ENCODE results near the gene WAPL. TPM values are rescaled to one million over a fixed set of nuclear protein-coding genes. Genes with fewer than 3 reads are reported as not detected.

WAPL gene
- total RNA-seq, 1 donor from 2014 or later = 79.4 TPM

GRCh38 chr10:86520871-86521677 lies 518 bp downstream of the WAPL start:
- peaks cover 3% of the 10 kb centered on the region for H3K27me3 Mint-ChIP-seq (ENCODE audit: insufficient read depth, low read depth)
- H3K9ac ChIP-seq = peak overlapping the region; percentile 89
- DNase-seq (ENCODE audit: low spot score) = peak; percentile 71
- H4K20me1 ChIP-seq (ENCODE audit: low read depth) = peaks cover 50% of the 10 kb centered on the region
- peaks cover 4% of the 10 kb centered on the region for H3F3A ChIP-seq (ENCODE audit: low read depth)
- peaks cover 45% of the 10 kb centered on the region for H3K4me1 Mint-ChIP-seq
- no peak for TF ChIP-seq EZH2phosphoT487 (IDR thresholded peaks at IDR 0.05)
- TF ChIP-seq, protein P1, sequence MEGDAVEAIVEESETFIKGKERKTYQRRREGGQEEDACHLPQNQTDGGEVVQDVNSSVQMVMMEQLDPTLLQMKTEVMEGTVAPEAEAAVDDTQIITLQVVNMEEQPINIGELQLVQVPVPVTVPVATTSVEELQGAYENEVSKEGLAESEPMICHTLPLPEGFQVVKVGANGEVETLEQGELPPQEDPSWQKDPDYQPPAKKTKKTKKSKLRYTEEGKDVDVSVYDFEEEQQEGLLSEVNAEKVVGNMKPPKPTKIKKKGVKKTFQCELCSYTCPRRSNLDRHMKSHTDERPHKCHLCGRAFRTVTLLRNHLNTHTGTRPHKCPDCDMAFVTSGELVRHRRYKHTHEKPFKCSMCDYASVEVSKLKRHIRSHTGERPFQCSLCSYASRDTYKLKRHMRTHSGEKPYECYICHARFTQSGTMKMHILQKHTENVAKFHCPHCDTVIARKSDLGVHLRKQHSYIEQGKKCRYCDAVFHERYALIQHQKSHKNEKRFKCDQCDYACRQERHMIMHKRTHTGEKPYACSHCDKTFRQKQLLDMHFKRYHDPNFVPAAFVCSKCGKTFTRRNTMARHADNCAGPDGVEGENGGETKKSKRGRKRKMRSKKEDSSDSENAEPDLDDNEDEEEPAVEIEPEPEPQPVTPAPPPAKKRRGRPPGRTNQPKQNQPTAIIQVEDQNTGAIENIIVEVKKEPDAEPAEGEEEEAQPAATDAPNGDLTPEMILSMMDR (IDR thresholded peaks at IDR 0.05) = no peak
- TF ChIP-seq EZH2 (IDR thresholded peaks at IDR 0.05) = no peak
- H3K4me1 ChIP-seq = peaks cover 20% of the 10 kb centered on the region
- no peaks in the 10 kb centered on the region for H3K9me3 ChIP-seq (ENCODE audit: low read depth)
- peaks cover 17% of the 10 kb centered on the region for H3K36me3 Mint-ChIP-seq
- H3K27ac Mint-ChIP-seq = peak overlapping the region; percentile 93
- peaks cover 5% of the 10 kb centered on the region for H3K27me3 ChIP-seq
- peak overlapping the region; percentile 36 for H2AFZ ChIP-seq (replicated peaks)
- peak overlapping the region; percentile 94 for H3K4me2 ChIP-seq
- H3K36me3 ChIP-seq = peaks cover 5% of the 10 kb centered on the region
- no peaks in the 10 kb centered on the region for H3K9me3 Mint-ChIP-seq
- H3K4me3 ChIP-seq = peak overlapping the region; percentile 88
- H3K4me3 Mint-ChIP-seq = peak overlapping the region; percentile 98
- peak overlapping the region; percentile 78 for H3K27ac ChIP-seq
- H3K79me2 ChIP-seq (ENCODE audit: low read depth) = peaks cover 80% of the 10 kb centered on the region

GRCh38 chr10:86518781-86519180 lies 2.8 kb downstream of the WAPL start:
- Mint-ChIP-seq H3K27ac (no peak overlapping the region), H3K4me3 (no peak overlapping the region), H3K27me3 (ENCODE audit: insufficient read depth, low read depth) (peaks cover 9% of the 10 kb centered on the region), H3K36me3 (peaks cover 30% of the 10 kb centered on the region), H3K9me3 (no peaks in the 10 kb centered on the region), H3K4me1 (peaks cover 31% of the 10 kb centered on the region)
- Histone ChIP-seq H3K4me2 (peak overlapping the region; percentile 94), H3K27ac (no peak overlapping the region), H3K79me2 (ENCODE audit: low read depth) (peaks cover 94% of the 10 kb centered on the region), H4K20me1 (ENCODE audit: low read depth) (peaks cover 65% of the 10 kb centered on the region), H3K9ac (no peak overlapping the region), H3K36me3 (peaks cover 5% of the 10 kb centered on the region), H3K4me1 (peaks cover 20% of the 10 kb centered on the region), H3K27me3 (peaks cover 5% of the 10 kb centered on the region), H3F3A (ENCODE audit: low read depth) (peaks cover 4% of the 10 kb centered on the region), H3K4me3 (peak overlapping the region; percentile 88), H2AFZ (replicated peaks) (no peak overlapping the region), H3K9me3 (ENCODE audit: low read depth) (no peaks in the 10 kb centered on the region)
- DNase-seq (ENCODE audit: low spot score) = no peak
- TF ChIP-seq EZH2 (IDR thresholded peaks at IDR 0.05) = no peak
- TF ChIP-seq, protein P1 (IDR thresholded peaks at IDR 0.05) = no peak
- no peak for TF ChIP-seq EZH2phosphoT487 (IDR thresholded peaks at IDR 0.05)

GRCh38 chr10:86512137-86512536 lies 9.5 kb downstream of the WAPL start:
- Histone ChIP-seq H3F3A (ENCODE audit: low read depth) (no peaks in the 10 kb centered on the region), H3K4me1 (no peaks in the 10 kb centered on the region), H3K4me2 (no peak overlapping the region), H3K36me3 (peaks cover 10% of the 10 kb centered on the region), H3K27ac (no peak overlapping the region), H2AFZ (replicated peaks) (no peak overlapping the region), H3K79me2 (ENCODE audit: low read depth) (peaks cover 98% of the 10 kb centered on the region), H3K27me3 (no peaks in the 10 kb centered on the region), H4K20me1 (ENCODE audit: low read depth) (peaks cover 61% of the 10 kb centered on the region), H3K4me3 (no peak overlapping the region), H3K9me3 (ENCODE audit: low read depth) (no peaks in the 10 kb centered on the region), H3K9ac (no peak overlapping the region)
- DNase-seq (ENCODE audit: low spot score) = no peak
- Mint-ChIP-seq H3K9me3 (no peaks in the 10 kb centered on the region), H3K27ac (no peak overlapping the region), H3K4me3 (no peak overlapping the region), H3K4me1 (no peaks in the 10 kb centered on the region), H3K27me3 (ENCODE audit: insufficient read depth, low read depth) (peaks cover 5% of the 10 kb centered on the region), H3K36me3 (peaks cover 33% of the 10 kb centered on the region)
- no peak for TF ChIP-seq EZH2 (IDR thresholded peaks at IDR 0.05)
